ENCODE measurements around the gene UMAD1.

DNA sequence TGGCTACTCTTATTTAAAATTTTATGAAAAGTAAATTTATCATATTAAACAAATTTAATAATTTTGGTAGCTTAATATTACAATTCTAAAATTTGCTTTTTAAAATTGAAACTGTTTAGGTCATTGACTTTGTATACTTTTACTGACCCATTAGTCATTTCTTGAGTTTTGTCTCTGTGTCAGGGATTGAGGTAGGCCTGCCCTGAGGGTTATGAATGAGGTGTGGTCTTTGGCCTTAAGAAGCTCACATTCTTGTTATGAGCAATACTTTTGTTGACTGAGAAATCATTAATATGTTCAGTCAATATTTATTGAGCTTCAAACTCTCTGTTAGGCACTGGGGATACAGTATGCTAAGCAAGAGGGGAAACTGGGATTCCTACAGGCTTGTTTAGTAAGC lies 124.9 kb downstream of the UMAD1 start:
- TF ChIP-seq NFIC (IDR thresholded peaks at IDR 0.05): no peak
- TF ChIP-seq YY1 (IDR thresholded peaks at IDR 0.05; ENCODE audit: low read depth): no peak
- no peak for TF ChIP-seq CEBPB (IDR thresholded peaks at IDR 0.05)

Data from Ishikawa (cell line).